ENCODE data around the gene TCFL5. TPM values are rescaled to one million over a fixed set of nuclear protein-coding genes. Genes with fewer than 3 reads are reported as not detected.
A peak's percentile ranks its signal among the peaks of the same experiment; 100 is the strongest.

The TCFL5 gene
- total and polyA plus RNA-seq, 5 experiments from 2014 or later: 1.0 to 13.4 (median 2.1) TPM

DNA sequence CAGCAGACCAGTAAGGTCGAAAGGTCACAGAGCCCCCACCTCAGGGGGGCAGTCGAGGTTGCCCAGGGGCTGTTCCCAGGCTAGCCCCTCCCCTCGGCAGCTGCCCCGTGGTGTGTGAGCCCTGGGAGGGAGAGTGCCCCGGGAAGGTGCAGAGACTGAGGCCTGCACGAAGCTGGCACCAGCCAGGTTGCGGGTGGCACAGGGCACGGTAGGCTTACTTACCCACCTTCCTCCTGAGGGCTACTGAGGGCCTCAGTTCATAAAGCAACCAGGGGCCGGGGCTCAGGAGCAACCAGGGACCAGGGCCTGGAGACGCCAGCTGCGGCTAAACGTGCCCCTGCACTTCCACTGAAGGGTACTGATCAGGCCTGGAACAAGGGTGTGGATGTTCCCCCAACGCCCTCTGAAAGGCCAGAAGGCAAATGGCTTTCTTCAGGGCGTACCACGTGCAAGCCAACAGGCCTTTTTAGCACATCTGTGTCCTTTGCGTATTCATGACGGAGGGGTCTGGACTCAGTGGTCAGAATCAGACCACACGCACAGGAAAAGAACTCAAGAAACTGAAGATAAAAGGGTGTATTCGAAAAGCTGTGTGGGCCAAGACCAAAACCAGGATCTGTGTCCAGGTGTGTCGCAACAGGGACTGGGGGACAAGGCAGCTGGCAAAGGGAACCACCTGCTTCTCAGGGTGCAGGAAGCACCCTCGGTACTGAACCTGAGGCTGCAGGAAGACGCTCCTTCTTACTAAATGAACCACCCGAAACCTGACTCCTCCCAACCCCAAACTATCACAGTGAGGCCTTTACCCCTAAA, 24.5 kb upstream of the TCFL5 start:
- Mint-ChIP-seq H3K27ac (peak overlapping the region in 6 of 10 donors; percentile 5 to 81 (median 46)), H3K9me3 (no peaks in the 10 kb centered on the region), H3K36me3 (peaks cover 0 to 49% (median 16%) of the 10 kb centered on the region in 3 donors), H3K27me3 (no peaks in the 10 kb centered on the region), H3K4me3 (peak overlapping the region in 1 of 10 donors; percentile 30), H3K4me1 (peaks cover 7 to 28% (median 11%) of the 10 kb centered on the region in 4 donors)
- POLR2A ChIA-PET: interaction anchor here (1.0 to 1.6 kb wide), 2 partner anchors 10 to 11 kb away, joined by 3 read pairs; no protein-coding TSS in a partner anchor
- DNase-seq (no peak), ATAC-seq (no peak)

DNA sequence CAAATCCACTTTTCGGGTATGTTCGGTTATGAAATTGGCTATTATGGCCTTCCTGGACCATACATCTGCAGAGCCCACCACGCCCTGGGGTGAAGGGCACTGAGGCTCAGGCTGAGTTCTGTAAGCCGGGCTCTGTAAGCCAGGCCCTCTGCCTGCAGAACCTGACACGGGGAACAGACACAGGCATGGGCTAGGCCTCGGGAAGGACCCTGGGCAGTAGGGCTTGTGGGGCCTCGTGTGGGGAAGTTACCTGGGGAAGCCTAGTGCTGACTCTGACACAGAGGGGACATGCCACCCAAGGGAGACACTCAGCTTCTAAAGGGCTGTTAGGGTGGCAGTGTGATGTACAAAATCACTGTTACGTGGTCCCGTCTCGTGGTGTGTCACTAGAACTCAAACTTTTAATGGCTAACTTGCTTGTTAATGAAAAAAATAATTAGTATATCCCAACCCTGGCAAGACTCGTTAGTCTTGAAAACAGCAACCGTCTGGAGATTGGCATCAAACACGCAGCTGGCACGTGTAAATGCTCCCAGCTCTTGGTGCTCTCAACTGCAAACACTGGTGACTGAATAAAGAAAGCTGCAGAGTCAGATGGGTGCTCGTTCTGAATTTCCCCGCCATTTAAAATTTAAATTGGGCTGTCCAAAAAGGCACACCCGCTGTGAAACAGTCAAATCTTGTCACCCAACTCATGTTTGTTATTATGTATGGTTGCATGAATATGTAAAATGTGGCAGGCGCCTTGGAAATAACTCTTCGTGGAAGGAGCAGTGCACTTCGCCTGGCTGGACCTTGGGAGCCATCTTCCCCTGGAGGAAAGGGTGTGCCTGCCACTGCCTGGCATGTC, 23.6 kb upstream of the TCFL5 start:
- no peaks in the 10 kb centered on the region for H3K9me3 Mint-ChIP-seq
- no peaks in the 10 kb centered on the region for H3K27me3 Mint-ChIP-seq
- no peak overlapping the region for H3K4me3 Mint-ChIP-seq
- no peak for DNase-seq
- no peak for ATAC-seq
- H3K36me3 Mint-ChIP-seq: peaks cover 0 to 41% (median 12%) of the 10 kb centered on the region in 3 donors
- H3K27ac Mint-ChIP-seq: peak overlapping the region in 5 of 10 donors; percentile 13 to 81 (median 72)
- H3K4me1 Mint-ChIP-seq: peaks cover 0 to 20% (median 7%) of the 10 kb centered on the region in 4 donors
- POLR2A ChIA-PET: interaction anchor here (1.3 to 1.6 kb wide), 2 partner anchors 11 to 14 kb away, joined by 3 to 4 read pairs; no protein-coding TSS in a partner anchor

DNA sequence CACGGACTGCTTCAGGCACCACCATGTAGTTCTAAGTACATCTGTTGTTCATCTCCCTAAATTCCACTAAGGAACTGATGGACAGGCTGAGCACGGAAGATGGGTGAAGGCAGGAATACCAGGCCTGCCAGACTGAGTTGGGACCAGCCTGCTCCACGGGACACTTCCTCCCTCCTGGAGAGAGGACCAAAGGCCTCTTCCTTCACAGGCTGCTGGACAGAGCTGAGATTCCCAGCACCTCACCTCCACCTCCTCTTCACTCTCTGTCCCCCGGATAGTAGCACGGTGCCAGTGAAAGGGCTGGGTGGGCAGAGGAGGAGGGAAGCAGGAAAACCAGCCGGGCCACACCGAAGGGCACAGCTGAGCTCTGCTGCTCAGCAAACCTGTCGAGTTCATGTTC, 22.9 kb upstream of the TCFL5 start:
- POLR2A ChIA-PET: interaction anchor here (1.3 to 1.6 kb wide), 2 partner anchors 10 to 15 kb away, joined by 3 to 4 read pairs; no protein-coding TSS in a partner anchor
- no peak overlapping the region for H3K4me3 Mint-ChIP-seq
- peaks cover 0 to 34% (median 10%) of the 10 kb centered on the region in 3 donors for H3K36me3 Mint-ChIP-seq
- no peaks in the 10 kb centered on the region for H3K27me3 Mint-ChIP-seq
- H3K4me1 Mint-ChIP-seq: peaks cover 0 to 20% (median 7%) of the 10 kb centered on the region in 4 donors
- ATAC-seq: no peak
- H3K9me3 Mint-ChIP-seq: no peaks in the 10 kb centered on the region
- no peak for DNase-seq
- peak overlapping the region in 5 of 10 donors; percentile 11 to 75 (median 63) for H3K27ac Mint-ChIP-seq

DNA sequence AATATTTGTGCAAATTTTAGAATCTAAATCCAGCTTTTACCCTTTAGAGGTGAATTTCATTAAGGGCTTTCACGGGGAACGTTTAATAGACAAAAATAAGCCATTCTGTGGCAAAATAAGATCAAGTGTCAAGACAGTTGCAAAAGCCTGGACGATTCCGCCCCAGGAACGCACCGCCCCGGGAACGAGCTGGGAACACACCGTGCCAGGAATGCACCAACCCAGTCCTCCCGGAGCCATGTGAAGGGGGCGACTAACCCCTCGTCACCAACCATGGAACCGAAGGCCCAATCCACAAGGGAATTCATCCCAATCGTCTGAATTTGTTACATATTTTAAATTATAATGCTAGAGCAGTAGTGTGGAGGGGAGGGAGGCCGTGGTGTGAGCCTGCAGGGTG, 20.8 kb upstream of the TCFL5 start:
- ATAC-seq: no peak
- Mint-ChIP-seq H3K4me1 (peaks cover 0 to 17% (median 11%) of the 10 kb centered on the region in 4 donors), H3K9me3 (no peaks in the 10 kb centered on the region), H3K27me3 (no peaks in the 10 kb centered on the region), H3K27ac (no peak overlapping the region), H3K36me3 (peaks cover 0 to 18% (median 6%) of the 10 kb centered on the region in 3 donors), H3K4me3 (no peak overlapping the region)
- POLR2A ChIA-PET: no interaction called here
- DNase-seq: no peak

DNA sequence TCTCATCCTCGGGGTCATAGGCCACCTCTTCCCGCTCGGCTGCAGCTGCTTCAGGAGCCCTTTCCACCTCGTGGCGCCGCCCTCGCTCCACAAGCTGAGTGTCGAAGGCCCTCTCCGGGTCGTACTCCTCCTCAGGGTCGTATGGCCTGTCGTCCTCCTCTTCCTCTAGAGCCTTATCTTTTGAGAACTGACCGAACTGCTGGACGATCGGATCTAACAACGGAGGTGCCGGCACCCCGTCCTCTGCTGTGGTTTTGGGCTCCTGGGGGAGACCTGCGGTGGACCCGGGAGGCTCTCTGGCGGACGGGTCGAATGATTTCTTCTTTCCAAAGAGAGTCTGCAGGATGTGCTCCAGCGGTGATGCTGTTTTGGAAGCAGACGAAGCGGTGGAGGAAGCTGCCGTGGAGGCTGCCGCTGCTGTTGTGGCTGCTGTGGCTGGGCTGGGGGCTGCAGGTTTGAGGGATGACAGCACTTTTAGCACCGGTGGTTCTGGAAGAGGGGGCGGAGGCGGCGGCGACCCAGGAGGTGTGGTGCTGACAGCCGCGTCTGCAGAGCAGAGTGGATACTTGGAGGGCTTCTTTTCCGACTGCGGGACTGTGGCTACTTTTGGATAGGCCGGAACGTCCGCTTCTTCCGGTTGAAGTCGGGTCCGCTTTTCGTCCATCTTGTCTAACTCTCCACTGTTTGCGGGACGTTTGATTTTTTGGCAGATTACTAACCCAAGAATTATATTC, 20.2 kb upstream of the TCFL5 start:
- DNase-seq: no peak

DNA sequence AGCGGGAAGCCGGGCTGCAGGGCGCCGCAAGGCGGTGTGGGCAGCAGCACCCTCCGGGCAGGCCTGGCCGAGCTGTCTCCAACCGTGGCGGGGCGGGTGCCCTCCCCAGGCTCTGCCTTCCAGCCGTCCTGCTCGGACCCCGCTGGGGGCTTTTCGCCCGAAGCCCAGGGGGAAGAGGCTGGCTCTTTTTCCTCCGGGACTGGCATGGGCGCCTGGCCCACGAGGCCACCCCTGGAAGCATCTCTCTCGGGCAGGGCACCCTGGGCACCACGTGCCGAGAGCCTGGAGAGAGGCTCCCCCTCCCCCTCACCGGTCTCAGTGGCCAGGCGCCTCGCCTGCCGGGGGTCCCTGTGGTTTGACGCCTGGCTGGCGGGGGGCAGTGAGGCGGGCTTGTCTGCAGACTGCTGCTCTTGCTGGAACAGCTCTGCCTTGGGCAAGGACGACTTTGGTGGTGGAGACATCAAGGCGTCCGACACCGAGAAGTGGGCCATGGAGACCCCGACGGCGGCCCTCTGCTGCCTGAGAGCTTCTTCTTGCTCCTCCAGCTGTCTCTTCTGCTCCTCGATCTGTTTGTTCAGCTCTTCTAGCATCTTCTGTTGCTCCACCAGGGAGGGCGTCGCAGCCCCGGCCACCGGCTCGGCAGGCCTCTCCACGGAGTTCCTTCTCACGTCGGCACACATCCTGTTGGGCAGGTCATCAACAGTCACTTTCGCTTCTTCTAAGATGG, 19.5 kb upstream of the TCFL5 start:
- no peak for ATAC-seq
- H3K27me3 Mint-ChIP-seq: no peaks in the 10 kb centered on the region
- peaks cover 0 to 10% (median 6%) of the 10 kb centered on the region in 3 donors for H3K36me3 Mint-ChIP-seq
- POLR2A ChIA-PET: no interaction called here
- H3K27ac Mint-ChIP-seq: peak overlapping the region in 6 of 10 donors; percentile 17 to 90 (median 68)
- no peak overlapping the region for H3K4me3 Mint-ChIP-seq
- no peaks in the 10 kb centered on the region for H3K9me3 Mint-ChIP-seq
- DNase-seq: no peak
- peaks cover 3 to 8% (median 4%) of the 10 kb centered on the region in 4 donors for H3K4me1 Mint-ChIP-seq

More for the DNA sequence above, 20.2 kb upstream of the TCFL5 start:
- POLR2A ChIA-PET: no interaction called here
- no peaks in the 10 kb centered on the region for H3K9me3 Mint-ChIP-seq
- no peaks in the 10 kb centered on the region for H3K27me3 Mint-ChIP-seq
- peaks cover 0 to 12% (median 6%) of the 10 kb centered on the region in 3 donors for H3K36me3 Mint-ChIP-seq
- H3K4me3 Mint-ChIP-seq: no peak overlapping the region
- ATAC-seq: no peak
- peak overlapping the region in 7 of 10 donors; percentile 17 to 90 (median 57) for H3K27ac Mint-ChIP-seq
- peaks cover 0 to 11% (median 8%) of the 10 kb centered on the region in 4 donors for H3K4me1 Mint-ChIP-seq

DNA sequence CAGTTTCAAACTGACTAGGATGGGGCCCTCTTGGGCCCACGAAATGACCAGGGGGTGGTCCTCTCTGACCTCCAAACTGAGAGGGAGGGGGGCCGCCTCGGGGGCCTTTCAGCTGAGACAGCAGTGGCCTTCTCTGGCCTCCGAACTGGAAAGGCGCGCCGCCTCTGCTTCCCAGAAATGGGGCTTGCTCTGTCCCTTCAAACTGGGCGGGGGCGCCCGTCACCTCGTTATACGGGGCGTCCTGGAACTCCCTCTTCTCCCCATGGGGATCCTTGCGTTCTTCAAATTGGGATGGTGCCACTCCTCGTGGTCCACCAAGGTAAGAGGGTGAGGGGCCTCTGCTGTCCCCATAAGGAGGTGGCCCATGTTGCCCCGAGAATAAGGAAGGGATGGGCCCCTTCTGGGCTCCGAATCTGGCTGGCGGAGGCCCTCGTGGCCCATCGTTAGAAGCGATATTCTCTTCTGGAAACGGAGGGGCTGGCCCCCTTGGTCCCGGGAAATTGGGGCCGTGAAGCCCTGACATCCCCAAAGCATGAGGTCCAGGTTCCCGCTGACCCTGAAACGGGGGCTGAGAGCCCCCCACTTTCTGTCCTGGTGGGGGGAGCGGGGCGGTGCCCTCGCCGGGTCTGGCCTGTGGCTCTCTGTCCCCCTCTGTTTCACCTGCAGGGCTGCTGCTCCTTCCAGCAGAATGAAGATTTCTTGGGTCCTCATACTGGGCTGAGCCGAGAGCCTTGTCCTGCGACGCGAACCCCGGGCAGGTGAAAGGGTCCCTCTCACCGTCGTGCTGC, 18.7 kb upstream of the TCFL5 start:
- Mint-ChIP-seq H3K9me3 (no peaks in the 10 kb centered on the region), H3K27me3 (no peaks in the 10 kb centered on the region), H3K4me3 (no peak overlapping the region), H3K4me1 (peaks cover 7 to 16% (median 9%) of the 10 kb centered on the region in 4 donors), H3K27ac (peak overlapping the region in 1 of 10 donors; percentile 77), H3K36me3 (peaks cover 0 to 12% (median 6%) of the 10 kb centered on the region in 3 donors)
- no peak for DNase-seq
- POLR2A ChIA-PET: no interaction called here
- ATAC-seq: no peak

DNA sequence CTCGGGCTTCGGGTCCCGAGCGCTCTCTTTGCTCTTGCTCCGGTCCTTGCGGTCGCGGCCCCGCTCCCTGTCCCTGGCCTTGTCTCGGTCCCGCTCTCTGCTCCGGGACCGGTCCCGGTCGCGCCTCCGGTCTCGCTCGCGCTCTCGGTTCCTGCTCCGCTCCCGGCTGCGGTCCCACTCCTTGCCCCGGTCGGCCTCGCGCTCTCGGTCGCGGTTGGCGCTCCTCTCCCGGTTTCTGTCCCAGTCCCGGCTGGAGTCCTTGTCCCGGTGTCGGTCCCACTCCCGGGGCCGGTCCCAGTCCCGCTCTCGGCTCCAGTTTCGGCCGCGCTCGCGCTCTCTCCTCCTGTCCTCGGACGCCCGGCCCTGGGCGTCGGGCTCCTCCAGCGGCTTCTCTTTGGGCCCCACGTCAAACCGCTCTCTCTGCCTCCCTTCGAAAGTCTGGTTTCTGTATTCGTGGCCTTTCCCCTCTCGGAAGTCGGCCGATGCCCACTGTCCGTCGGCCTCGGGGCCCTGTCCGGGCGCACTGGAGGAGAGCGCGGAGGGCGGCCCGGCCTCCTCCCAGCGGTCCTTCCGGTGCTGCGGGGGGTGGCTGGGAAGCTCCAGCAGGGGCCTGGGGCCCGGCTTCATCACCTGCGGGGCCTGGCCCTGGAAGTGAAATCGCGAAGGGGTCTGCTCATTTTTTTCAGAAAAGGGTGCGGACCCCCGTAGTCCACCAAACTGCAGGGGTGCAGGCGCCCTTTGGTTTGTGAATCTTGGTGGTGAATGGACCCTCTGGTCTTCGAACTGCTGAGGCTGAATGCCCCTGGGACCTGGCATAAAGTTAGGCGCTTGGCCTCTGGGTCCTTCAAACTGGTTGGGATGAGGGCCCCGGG, 17.9 kb upstream of the TCFL5 start:
- H3K9me3 Mint-ChIP-seq: no peaks in the 10 kb centered on the region
- ATAC-seq (no peak), DNase-seq (no peak)
- H3K4me1 Mint-ChIP-seq: peaks cover 7 to 18% (median 14%) of the 10 kb centered on the region in 4 donors
- no peak overlapping the region for H3K4me3 Mint-ChIP-seq
- H3K36me3 Mint-ChIP-seq: peaks cover 0 to 12% (median 6%) of the 10 kb centered on the region in 3 donors
- peak overlapping the region in 1 of 10 donors; percentile 24 for H3K27ac Mint-ChIP-seq
- H3K27me3 Mint-ChIP-seq: no peaks in the 10 kb centered on the region
- POLR2A ChIA-PET: interaction anchor here (1.0 kb wide), 1 partner anchor 20 kb away, joined by 4 read pairs; no protein-coding TSS in a partner anchor

DNA sequence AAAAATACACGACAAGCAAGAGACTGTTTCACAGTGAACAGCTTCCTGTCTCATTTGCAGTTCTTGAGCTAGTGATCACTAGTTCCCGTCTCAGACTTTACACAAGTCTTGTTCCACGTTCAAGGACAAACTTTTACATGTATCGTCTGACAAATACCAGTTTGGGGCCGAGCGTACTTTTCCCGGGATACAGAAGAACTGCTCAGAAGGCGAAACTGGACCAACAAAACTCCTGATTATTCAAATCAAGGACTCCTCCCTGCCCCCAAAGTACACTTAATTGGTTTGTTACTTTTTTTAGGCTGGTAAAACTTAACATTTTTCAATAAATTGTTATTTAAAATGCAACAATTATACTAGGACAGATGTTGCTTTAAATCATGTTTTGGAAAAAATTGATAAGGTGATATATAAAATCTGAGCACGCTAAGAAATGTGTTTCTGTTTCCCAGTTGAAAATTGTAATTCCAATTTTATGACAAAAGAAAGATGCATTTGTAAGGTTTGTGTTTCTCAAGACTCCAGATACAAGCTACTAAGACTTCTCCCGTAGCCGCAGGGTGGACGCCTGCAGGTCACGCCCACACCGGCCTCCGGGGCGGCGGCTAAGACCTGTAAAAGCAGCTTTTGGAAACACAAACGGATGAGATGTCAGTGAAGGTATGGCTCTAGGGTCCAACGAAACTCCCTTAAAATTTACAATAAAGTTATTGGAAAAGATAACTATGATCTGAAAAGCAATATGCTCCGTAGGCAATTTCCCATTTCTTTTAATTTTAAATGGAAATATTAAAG, 16.8 kb upstream of the TCFL5 start:
- H3K4me1 Mint-ChIP-seq: peaks cover 13 to 29% (median 24%) of the 10 kb centered on the region in 4 donors
- H3K36me3 Mint-ChIP-seq: peaks cover 0 to 12% (median 6%) of the 10 kb centered on the region in 3 donors
- H3K9me3 Mint-ChIP-seq: no peaks in the 10 kb centered on the region
- DNase-seq: no peak
- ATAC-seq: no peak
- POLR2A ChIA-PET: interaction anchor here (0.8 to 1.0 kb wide), 2 partner anchors 17 to 21 kb away, joined by 3 to 4 read pairs; partner anchors contain the start of gene TCFL5
- peak overlapping the region in 1 of 10 donors; percentile 4 for H3K27ac Mint-ChIP-seq
- H3K27me3 Mint-ChIP-seq: no peaks in the 10 kb centered on the region
- no peak overlapping the region for H3K4me3 Mint-ChIP-seq

Measured in naive thymus-derived CD8-positive, alpha-beta T cell (primary cell).